Activated T-helper 17 cell treated with anti-CD3 and anti-CD28 coated beads, Interleukin-2, amount 50 U/mL, for 72 hours (primary cell): ENCODE data around the gene MFGE8. TPM values are rescaled to one million over a fixed set of nuclear protein-coding genes. Genes with fewer than 3 reads are reported as not detected.

Source experiments
- ATAC-seq: fragments of 150-1000 bp; cut with Tn5 transposase; replicated peaks from 2 replicates; pipeline ENCODE4 v1.10.0; 2021; ENCODE audit warnings: mild to moderate bottlenecking, moderate library complexity
- H3K27ac Mint-ChIP-seq: one replicate; pipeline ENCODE4 v1.8.0; 2022; ENCODE audit warnings: mixed read lengths
- H3K27me3 Mint-ChIP-seq: one replicate; pipeline ENCODE4 v1.8.0; 2022; ENCODE audit warnings: mixed read lengths
- H3K36me3 Mint-ChIP-seq: one replicate; pipeline ENCODE4 v1.8.0; 2022; ENCODE audit warnings: low read depth, mild to moderate bottlenecking, mixed read lengths
- H3K4me1 Mint-ChIP-seq: one replicate; pipeline ENCODE4 v1.8.0; 2022; ENCODE audit warnings: mixed read lengths
- H3K4me3 Mint-ChIP-seq: one replicate; pipeline ENCODE4 v1.8.0; 2022; ENCODE audit warnings: mild to moderate bottlenecking, mixed read lengths
- H3K9me3 Mint-ChIP-seq: one replicate; pipeline ENCODE4 v1.8.0; 2022; ENCODE audit warnings: mixed read lengths
- total RNA-seq, 2 donors: library from RNA; stranded (reverse); gene quantifications; one replicate each; pipeline ENCODE4 v1.2.3, GENCODE V29; 2022

Gene MFGE8
- total RNA-seq, 2 donors from 2014 or later, result 17.0 to 19.2 TPM

DNA sequence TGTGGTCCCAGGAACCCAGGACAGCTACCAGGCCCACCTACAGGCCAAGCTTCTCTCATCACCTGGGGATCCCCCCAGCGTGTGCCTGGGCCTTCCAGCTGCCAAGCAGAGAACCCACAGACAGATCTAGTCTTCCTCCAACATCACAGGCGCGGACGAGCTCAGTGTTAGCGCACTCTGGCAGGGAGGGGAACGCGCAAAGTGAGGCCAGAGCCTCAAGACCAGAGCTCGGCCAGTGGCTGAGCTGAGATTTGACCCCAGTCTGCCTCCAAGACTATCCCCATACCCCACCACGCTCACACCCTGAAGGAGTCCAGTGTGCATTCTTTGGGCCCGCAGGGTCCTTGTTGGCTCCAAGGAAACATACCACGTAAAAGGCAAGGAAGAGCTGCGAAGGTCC lies 5.1 kb downstream of the MFGE8 start:
- no peak for ATAC-seq
- peaks cover 18% of the 10 kb centered on the region for H3K4me1 Mint-ChIP-seq
- H3K9me3 Mint-ChIP-seq, result no peaks in the 10 kb centered on the region
- no peak overlapping the region for H3K27ac Mint-ChIP-seq
- no peaks in the 10 kb centered on the region for H3K27me3 Mint-ChIP-seq
- no peak overlapping the region for H3K4me3 Mint-ChIP-seq
- no peaks in the 10 kb centered on the region for H3K36me3 Mint-ChIP-seq

DNA sequence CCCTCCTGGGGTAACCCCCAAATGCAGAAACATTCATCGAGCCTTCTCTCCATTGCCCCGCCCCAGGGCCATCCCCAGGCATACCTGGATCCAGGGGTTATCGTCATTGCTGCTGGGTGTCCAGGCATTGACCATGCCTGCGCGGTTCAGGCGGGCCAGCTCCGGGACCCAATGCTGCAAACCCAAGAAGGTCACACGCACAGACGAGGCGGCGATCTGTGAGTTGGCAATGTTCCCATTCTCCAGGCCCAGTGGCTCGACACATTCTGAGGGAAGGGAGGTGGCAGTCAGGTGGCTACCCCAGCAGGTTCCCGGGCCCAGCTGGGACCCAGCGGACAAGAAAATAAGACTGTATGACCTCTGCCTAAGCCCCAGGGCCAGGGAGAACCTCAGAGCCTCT lies 6.1 kb downstream of the MFGE8 start:
- no peaks in the 10 kb centered on the region for H3K9me3 Mint-ChIP-seq
- no peaks in the 10 kb centered on the region for H3K27me3 Mint-ChIP-seq
- no peak overlapping the region for H3K27ac Mint-ChIP-seq
- ATAC-seq, result no peak
- H3K36me3 Mint-ChIP-seq, result no peaks in the 10 kb centered on the region
- peaks cover 21% of the 10 kb centered on the region for H3K4me1 Mint-ChIP-seq
- H3K4me3 Mint-ChIP-seq, result no peak overlapping the region

DNA sequence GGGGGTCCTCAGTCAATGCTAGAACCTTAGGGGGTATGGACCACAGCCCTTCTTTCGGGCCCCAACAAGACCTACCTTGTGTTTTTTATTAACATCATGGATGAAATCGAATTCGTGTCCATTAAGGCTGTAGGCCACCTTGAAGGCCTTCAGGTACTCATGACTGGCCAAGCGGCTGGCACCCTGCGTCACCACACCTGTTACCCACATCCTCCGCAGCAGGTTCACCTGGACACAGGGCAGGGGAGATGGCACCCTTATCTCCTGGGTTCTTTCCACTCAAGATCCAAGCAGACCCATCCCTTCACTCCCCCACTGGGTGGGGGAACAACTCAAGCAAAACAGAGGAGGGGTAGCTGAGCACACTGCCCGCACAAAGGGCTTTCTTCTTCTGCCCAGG lies 6.6 kb downstream of the MFGE8 start:
- no peak overlapping the region for H3K4me3 Mint-ChIP-seq

DNA sequence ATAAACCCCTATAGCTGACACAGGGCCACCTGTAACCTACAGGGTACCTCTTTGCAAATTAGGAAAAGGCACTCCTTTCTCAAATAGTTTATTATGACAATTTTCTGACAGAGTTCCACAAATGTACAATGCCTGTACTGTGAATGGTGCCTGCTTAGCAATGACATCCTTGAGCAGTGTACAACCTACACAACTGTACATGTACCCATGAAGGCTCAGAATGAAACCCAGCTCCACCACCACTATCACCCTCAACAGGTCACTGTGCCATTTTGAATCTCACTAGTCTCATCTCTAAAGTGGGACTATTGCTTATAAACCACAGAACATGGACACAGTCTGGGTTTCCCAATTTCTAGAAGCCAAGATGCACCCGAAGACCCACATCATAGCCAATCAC lies 7.0 kb downstream of the MFGE8 start:
- no peaks in the 10 kb centered on the region for H3K27me3 Mint-ChIP-seq
- H3K27ac Mint-ChIP-seq, result no peak overlapping the region
- H3K4me3 Mint-ChIP-seq, result no peak overlapping the region
- peaks cover 25% of the 10 kb centered on the region for H3K4me1 Mint-ChIP-seq
- no peak for ATAC-seq
- H3K36me3 Mint-ChIP-seq, result no peaks in the 10 kb centered on the region
- no peaks in the 10 kb centered on the region for H3K9me3 Mint-ChIP-seq

More for the DNA sequence above, 6.6 kb downstream of the MFGE8 start:
- no peak for ATAC-seq
- H3K27ac Mint-ChIP-seq, result no peak overlapping the region
- peaks cover 25% of the 10 kb centered on the region for H3K4me1 Mint-ChIP-seq
- H3K9me3 Mint-ChIP-seq, result no peaks in the 10 kb centered on the region
- H3K36me3 Mint-ChIP-seq, result no peaks in the 10 kb centered on the region
- no peaks in the 10 kb centered on the region for H3K27me3 Mint-ChIP-seq

DNA sequence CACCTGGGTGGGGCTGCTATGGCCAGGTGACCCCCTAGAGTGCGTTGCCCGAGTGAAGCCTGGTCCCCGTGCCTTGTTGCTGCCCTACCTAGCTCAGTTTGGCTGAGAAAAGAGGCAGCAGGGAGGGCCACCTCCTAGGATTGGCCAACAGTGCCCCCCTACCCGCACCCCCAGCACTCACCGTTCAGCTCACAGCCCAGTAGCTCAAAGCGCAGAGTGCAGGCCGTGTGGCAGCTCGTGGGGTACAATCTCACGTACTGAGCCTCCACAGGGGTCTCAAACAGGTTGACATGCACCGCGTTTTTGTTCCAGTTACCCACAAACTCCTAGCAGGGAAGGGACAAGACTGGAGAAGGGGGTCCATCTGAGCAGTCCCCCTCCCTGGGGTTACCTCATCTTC lies 7.6 kb downstream of the MFGE8 start:
- no peaks in the 10 kb centered on the region for H3K36me3 Mint-ChIP-seq
- no peaks in the 10 kb centered on the region for H3K9me3 Mint-ChIP-seq
- no peak for ATAC-seq
- H3K27ac Mint-ChIP-seq, result no peak overlapping the region
- H3K27me3 Mint-ChIP-seq, result no peaks in the 10 kb centered on the region
- H3K4me3 Mint-ChIP-seq, result no peak overlapping the region
- H3K4me1 Mint-ChIP-seq, result peaks cover 26% of the 10 kb centered on the region

DNA sequence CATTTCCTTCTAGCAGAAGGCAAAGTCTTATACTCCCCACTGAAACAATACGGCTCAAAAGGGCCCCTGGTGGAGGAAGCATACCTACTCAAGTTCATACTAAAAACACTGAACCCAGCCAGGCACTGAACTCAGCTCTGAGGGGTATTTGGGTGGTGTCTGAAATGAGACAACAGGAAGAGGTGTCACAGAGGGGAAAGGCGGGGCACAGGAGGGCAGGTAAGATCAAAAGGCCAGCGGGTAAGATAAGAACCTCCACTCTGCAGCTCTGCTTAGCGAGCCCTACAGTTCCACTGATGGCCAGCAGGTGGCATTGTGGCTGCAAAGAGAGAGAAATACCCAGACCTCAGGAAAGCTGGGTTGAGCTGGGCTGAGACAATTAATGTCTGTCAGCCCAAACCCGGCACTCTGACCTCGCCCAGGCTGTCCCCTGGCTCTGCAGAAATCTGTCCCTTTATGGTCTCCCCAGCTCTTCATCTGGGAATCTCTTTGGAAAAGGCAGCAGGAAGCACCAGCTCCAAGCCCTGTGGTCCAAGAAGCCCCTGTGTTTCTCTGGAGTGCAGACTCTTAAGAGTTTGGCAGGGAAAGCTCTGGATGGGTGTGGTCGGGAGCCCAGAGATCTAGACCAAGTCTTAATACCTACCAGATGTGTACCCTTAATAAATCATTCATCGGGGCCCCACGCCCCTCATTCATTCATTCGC lies 8.4 kb downstream of the MFGE8 start:
- peak; percentile 86 for ATAC-seq
- Mint-ChIP-seq H3K4me1 (peaks cover 22% of the 10 kb centered on the region), H3K36me3 (no peaks in the 10 kb centered on the region), H3K27ac (peak overlapping the region; percentile 68), H3K9me3 (no peaks in the 10 kb centered on the region), H3K4me3 (peak overlapping the region; percentile 31), H3K27me3 (no peaks in the 10 kb centered on the region)

DNA sequence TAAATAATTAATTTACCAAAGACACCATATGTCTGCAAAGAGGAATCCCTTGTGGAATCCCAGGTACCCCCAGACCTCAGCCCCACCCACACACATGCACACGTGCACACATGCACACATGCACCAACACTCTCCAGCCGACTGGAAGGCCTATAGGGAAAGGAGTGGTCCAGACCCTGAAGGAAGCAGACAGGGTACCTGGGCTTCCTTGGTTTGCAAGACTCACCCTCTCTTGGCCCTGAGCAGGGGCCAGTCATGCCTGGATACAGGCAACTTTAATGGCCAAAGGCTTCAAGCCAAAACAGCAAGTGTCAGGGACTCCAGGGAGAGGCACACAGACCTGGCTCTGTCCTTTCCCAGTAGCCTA lies 8.9 kb downstream of the MFGE8 start:
- Mint-ChIP-seq H3K36me3 (no peaks in the 10 kb centered on the region), H3K27me3 (no peaks in the 10 kb centered on the region), H3K4me1 (peaks cover 22% of the 10 kb centered on the region), H3K9me3 (no peaks in the 10 kb centered on the region), H3K27ac (peak overlapping the region; percentile 68), H3K4me3 (peak overlapping the region; percentile 31)
- peak; percentile 2 for ATAC-seq

DNA sequence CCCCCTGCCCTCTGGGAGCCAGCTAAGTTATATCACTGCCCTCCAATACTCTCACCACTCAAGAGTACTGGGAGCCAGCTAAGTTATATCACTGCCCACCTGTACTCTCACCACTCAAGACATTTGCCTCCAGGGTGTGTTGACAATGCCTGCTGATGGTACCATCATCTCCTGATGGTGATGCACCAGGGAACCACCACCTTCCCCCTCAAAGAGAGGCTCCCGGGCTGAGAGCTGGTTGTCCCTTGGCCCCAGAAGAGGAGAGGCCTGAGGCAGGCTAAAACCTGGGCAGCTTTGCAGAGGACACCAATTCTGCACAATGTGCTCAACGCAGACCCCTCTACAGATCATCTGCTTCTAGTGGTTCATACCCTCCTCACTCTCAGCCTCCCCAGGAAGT lies 10.3 kb downstream of the MFGE8 start:
- H3K27ac Mint-ChIP-seq, result peak overlapping the region; percentile 81
- H3K27me3 Mint-ChIP-seq, result no peaks in the 10 kb centered on the region
- no peaks in the 10 kb centered on the region for H3K36me3 Mint-ChIP-seq
- ATAC-seq, result no peak
- H3K4me3 Mint-ChIP-seq, result no peak overlapping the region
- no peaks in the 10 kb centered on the region for H3K9me3 Mint-ChIP-seq
- peaks cover 22% of the 10 kb centered on the region for H3K4me1 Mint-ChIP-seq

DNA sequence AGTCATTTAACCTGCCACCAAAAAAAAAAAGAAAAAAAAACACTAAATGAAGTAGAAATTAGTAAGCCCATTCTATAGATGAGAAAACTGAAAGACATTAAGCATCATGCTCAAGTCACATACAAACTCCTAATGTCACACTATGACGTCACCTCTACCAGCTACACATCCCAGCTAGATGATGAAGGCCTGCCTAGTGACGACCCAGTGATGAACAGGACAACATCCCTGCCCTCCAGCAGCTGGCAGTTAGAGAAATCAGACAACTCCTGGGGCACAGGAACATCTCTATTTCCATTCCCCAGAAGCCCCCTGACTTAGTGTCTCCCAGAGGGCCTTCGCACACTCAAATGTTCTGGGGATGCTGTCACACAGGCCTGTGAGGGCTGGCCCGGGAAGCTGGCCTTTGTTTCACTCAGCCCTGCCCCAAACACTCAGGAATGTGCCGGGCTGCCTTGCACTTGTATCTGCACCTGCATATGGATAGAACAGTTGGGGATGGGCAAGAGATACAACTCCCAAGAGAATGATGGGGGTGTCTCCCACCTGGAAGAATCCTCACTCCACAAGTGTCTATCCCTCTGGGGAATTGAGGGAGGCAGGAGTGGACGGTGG lies 10.9 kb downstream of the MFGE8 start:
- Mint-ChIP-seq H3K4me1 (peaks cover 26% of the 10 kb centered on the region), H3K36me3 (no peaks in the 10 kb centered on the region), H3K9me3 (no peaks in the 10 kb centered on the region), H3K27ac (peak overlapping the region; percentile 81), H3K4me3 (peak overlapping the region; percentile 10), H3K27me3 (no peaks in the 10 kb centered on the region)
- ATAC-seq, result peak; percentile 49

DNA sequence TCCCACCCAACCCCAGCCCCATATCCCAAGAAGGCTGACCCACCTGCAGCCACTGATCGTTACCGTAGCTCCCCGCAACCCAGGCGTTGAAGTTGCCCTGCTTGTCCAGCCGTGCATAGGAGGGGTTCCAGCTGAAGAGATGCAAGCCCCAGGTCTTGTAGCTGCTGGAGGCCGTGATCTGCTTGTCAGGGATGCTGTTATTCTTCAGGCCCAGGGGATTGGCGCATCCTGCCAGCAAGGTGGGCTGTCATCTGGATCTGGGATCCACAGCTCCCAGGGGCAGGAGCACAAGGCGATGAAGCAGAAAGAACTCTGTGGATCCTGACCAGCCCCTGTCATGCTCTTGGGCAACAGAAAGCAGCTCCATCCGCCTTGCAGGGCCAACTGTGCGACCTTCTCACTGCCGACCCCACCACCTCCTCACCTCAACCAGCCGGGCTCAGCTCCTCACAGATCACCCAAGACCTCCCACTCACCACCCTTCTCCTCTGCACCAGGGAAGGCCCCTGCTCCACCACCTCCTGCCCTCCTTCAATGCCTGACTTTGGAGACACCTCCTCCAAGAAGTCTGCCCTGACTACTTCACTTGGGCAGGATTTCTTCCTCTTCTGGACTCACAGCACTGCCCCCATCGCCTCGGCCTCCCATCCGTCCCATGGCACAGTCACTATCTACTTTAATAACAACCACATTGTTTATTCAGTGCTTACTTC lies 11.5 kb downstream of the MFGE8 start:
- no peaks in the 10 kb centered on the region for H3K9me3 Mint-ChIP-seq
- no peak for ATAC-seq
- H3K27ac Mint-ChIP-seq, result peak overlapping the region; percentile 81
- no peaks in the 10 kb centered on the region for H3K27me3 Mint-ChIP-seq
- no peaks in the 10 kb centered on the region for H3K36me3 Mint-ChIP-seq
- H3K4me3 Mint-ChIP-seq, result peak overlapping the region; percentile 10
- H3K4me1 Mint-ChIP-seq, result peaks cover 29% of the 10 kb centered on the region

DNA sequence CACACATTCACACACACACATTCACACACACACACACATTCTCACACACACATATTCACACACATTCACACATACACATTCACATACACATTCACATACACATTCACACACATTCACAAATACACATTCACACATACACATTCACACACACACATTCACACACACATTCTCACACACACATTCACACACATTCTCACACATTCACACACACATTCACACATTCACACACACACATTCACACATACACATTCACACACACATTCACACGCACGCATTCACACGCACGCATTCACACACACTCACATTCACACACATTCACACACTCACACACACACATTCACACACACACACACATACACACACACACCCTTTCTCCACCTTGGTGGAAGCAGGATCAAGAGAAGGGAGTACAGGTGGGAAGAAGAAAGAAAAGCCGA lies 12.2 kb downstream of the MFGE8 start:
- H3K4me1 Mint-ChIP-seq, result peaks cover 32% of the 10 kb centered on the region
- H3K27me3 Mint-ChIP-seq, result no peaks in the 10 kb centered on the region
- H3K36me3 Mint-ChIP-seq, result no peaks in the 10 kb centered on the region
- no peak overlapping the region for H3K4me3 Mint-ChIP-seq
- no peak overlapping the region for H3K27ac Mint-ChIP-seq
- no peaks in the 10 kb centered on the region for H3K9me3 Mint-ChIP-seq
- ATAC-seq, result no peak

DNA sequence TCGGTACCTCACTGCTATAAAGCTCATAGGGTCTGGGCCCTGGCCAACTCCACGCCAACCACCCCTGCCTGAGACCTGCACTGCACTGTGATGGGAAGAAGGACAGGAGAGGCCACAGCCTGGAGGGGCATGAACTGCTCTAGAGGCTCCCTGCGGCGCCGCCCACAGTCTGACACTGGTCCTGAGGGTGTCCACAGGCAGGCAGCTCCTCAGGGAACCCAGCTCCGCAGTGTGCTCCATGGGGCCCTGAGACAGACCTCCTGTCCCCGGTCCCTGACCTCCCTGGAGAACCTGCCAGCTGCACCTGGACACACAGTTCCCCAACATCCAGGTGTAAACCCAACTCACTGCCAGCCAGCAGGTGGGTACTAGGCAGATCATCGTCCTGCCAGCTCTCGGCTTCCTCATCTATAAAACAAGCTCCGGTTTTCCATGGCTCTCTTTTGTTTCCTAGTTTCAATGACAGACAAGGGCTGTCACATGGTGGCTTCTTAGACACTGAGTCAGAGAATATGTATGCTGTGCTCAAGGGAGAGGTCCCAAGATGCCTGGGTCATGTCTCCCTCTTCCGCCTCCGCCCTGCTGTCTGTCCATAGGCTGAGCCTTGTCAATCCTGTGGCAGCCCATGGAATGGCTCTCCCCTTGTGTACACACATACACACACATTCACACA lies 12.7 kb downstream of the MFGE8 start:
- Mint-ChIP-seq H3K4me3 (no peak overlapping the region), H3K9me3 (no peaks in the 10 kb centered on the region), H3K4me1 (peaks cover 35% of the 10 kb centered on the region), H3K36me3 (no peaks in the 10 kb centered on the region), H3K27me3 (no peaks in the 10 kb centered on the region), H3K27ac (no peak overlapping the region)
- ATAC-seq, result no peak

DNA sequence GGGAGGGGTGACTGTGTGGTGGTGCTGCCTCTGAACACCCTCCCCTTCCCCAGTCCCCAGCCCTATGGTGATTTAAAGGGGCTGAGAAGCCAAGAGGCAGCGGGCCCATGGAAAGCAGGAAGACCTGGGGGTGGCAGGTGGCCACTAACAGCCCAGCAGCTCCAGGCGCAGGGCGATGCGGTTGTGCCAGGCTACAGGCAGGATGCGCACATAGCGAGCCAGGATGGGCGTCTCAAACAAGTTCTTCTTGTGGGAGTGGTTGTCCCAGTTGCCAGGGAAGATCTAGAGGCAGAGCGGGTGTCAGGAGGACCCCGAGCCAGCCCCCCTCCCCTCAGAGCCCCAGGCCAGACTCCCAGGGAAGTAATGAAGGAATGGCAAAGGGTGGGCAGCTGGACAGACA lies 13.9 kb downstream of the MFGE8 start:
- Mint-ChIP-seq H3K4me3 (no peak overlapping the region), H3K9me3 (no peaks in the 10 kb centered on the region), H3K27me3 (no peaks in the 10 kb centered on the region), H3K36me3 (no peaks in the 10 kb centered on the region), H3K27ac (no peak overlapping the region), H3K4me1 (peaks cover 34% of the 10 kb centered on the region)
- no peak for ATAC-seq

DNA sequence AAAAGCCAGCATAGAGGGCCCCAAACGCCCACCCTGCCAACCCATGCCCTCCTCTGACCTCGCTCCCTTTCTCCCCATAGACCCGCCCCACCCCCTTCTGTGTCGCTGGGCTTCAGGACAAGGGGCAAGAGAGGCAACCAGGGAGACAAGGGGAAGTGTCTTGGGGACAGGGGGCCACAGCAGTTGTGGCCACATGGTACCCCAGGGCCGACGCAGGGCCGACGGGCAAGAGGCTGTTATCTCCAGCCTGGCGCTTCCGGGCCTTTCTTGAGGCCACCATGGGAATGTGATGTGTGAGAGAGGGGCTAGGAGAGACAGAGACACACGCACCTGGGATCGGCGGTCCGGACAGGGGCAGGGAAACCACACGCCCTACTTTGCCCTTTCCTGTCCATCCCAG lies 14.4 kb downstream of the MFGE8 start:
- Mint-ChIP-seq H3K9me3 (no peaks in the 10 kb centered on the region), H3K4me1 (peaks cover 30% of the 10 kb centered on the region), H3K36me3 (no peaks in the 10 kb centered on the region), H3K27ac (no peak overlapping the region), H3K4me3 (no peak overlapping the region), H3K27me3 (no peaks in the 10 kb centered on the region)
- no peak for ATAC-seq
